ENCODE data around the gene CSF2.
A peak's percentile ranks its signal among the peaks of the same experiment; 100 is the strongest.
"Not testable (repeated sequence)": the region's sequence is repeated elsewhere in the genome, so short reads cannot be mapped to it uniquely, and the experiment has no call there.

Gene CSF2

DNA sequence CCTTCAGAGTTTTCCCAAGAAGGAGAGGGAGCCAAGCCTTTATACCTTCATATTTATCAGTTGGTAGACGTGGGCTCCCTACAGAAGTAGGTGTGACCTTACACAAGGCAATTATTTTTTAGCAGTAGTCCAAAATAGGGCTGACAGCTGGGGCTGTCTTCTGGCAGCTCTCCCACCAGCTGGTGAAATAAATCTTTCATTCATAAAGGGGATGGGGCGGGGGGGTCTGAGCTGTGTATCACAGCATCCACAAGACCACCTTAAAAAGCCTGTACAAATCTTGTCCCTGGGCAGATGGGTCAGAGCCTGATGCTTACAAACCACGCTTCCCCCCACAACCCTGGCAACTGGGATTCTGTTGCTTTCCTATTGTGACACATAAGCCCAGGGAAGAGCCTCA lies 19.7 kb downstream of the CSF2 start:
- no peak for DNase-seq

DNA sequence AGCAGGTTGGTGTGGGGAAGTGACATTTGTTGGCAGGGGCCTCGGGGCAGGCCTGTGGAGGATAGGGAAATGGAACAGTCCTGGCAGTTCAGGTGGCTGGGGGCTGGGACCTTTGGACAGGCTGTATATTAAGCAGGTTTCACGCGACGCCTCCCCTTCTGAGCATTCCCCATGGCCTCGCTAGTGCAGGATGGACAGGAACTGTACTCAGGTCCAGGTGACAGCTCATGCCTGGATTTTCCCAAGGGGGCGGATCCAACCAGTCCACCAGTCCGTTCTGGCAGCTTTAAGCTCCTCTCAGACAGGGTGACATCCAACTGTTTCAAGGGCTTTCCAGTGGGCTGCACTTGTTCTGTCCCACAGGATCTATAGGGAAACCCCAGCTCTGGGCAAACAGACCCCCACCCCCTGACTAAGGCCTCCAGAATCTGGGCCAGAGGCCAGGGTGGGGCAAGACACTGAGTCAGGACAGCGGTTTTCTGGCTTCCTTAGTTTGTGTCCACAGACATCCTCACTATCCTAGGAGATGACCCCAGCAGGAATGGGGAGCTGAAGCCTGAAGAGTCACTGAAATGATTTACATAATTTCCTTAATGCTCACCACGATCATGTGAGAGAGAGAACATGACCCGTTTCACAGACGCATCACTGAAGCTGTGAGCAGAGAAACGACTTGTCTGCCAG lies 20.9 kb downstream of the CSF2 start:
- DNase-seq: no peak

DNA sequence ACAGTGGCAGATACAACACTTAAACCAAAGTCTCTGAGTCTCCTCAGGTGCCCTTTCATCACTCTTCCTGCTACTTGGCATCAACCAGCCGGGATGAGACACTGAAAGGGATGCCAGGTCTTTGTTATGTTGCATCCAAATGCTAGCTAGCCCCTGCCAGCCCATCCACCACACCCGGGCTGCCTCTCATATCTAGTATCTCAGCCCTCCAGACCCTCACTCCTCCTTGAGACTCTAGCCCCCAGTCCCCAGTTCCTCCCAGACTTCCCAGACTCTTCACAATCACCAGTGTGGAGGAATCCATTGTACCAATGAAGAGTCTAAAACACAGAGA lies 21.5 kb downstream of the CSF2 start:
- no peak for DNase-seq

DNA sequence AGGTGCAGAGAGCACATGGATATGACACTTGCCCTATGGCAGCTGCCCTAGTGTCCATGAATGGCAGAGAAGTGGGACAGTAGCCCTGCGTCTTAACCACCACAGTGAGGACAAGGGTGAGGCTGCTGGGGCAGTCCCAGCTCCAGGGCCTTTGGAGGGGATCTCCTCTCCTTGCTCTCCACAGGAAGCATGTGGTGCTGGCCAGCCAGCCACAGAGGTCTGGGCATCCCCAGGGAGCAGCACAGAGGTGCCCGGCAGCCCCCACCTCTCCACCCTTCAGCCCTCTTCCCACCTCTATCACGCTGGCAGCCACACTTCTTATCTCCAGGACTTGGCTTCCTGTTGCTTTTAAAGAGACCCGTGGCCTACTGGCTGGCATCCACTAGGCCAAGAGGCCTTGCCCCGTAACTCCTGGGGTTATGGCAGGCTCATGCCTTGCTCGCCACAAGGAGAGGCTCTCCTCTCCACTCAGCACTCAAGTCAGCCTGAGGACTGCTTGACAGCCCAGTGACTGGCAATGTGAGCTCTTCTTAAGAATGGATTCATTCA lies 21.9 kb downstream of the CSF2 start:
- DNase-seq: no peak

DNA sequence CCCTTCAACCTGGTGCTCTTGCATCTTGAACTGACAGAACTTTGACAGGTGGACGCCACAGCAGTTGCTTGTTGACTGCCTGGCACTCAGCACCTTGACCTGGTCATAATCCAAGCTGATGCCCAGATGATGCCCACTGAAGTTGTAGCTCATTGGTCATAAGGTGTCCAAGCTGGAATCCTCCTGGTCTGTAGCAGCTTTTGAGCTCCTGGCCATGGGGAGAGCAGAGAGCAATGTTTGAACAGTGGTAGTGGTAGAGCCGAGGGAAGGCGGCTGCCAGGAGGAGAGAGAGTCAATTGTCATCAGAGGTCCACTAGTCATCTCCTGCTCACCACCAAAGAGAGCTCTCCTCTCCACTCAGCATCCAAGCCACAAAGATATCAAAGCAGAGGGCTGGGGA lies 23.3 kb downstream of the CSF2 start:
- DNase-seq: peak in 1 of 2 donors; percentile 15

DNA sequence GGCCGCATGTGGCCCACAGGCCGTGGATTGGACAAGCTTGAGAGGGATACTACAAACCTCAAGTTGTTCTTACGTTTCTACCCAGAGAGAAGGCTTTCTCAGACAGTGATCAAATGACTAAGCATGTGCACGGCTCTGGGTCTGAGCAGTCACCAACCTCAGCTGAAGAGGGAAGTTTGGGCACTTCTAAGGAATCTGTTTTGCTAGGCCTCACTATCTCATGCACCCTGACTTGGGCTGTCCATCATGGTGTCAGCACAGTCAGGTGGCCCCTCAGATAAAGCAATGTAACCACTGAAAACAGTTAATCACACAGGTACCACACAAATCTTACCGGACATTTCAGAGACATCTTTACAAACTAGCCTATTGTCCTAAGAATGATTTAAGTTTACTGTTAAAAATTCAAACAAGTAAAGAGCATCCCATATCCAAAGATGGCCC lies 24.6 kb downstream of the CSF2 start:
- DNase-seq: no peak

DNA sequence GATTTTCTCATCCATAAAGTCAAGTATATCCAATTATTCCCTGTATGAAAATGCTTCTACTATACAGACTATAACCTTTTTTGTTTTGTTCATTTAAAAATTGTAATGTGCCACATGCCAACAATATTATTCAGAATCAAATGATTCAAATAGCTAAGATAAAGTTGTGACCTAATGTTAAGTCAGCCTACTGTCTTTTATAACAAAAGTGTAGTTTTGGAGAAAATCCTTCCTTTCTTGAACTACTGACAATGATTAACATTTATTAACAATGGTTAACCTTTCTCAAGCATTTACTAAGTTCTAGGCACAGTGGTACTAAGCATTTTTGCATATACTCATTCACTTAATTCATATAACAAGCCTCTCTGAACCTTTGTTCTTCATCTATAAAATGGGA lies 25.0 kb downstream of the CSF2 start:
- DNase-seq: no peak

DNA sequence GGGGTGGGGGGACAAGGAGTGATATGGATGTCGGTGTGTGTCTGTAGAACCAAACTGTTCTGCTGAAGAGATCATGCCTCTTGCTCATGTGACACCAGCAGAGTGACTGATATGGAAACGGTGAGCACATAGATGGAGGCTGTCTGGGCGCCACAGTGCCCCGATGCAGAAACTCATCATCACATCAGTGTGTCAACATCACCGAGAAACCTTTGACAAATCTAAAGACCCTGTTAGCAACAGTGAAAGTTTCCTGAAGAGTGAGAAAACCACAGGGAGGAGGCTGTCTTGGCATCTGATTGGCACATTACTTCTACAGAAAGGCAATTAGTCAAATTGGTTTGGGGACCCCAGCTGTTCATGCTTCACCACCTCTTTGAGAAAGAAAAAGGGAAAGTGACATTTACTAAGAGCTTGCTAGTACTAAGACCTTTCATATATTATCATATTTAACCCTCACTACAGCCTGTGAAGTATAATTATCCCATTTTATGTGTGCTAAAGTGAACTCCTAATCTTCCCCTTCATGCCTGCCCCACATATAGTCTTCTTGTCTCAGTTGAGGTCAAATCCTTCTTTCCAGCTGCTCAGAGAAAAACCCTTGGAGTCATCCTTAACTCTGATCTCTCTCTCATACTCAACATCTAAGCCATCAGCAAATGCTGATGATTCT lies 25.6 kb downstream of the CSF2 start:
- DNase-seq: peak; percentile 68 to 75

DNA sequence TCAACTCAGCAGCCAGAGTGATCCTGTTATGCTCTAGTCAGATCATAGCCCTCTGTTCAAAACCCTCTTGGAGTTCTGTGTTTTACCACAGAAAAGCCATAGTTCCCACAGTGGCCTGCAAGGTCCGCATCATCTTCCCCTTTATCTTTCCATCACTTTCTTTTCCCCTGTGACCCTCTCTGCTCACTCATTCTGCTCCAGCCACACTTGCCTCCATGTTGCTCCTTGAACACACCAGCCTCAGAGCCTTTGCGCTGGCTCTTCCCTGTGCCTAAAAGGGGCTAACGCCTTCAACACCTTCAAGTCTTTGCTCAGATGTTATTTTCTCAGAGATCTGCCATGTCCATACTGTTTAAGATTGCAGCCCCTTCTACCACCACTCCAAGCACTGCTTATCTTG lies 26.3 kb downstream of the CSF2 start:
- no peak for DNase-seq

DNA sequence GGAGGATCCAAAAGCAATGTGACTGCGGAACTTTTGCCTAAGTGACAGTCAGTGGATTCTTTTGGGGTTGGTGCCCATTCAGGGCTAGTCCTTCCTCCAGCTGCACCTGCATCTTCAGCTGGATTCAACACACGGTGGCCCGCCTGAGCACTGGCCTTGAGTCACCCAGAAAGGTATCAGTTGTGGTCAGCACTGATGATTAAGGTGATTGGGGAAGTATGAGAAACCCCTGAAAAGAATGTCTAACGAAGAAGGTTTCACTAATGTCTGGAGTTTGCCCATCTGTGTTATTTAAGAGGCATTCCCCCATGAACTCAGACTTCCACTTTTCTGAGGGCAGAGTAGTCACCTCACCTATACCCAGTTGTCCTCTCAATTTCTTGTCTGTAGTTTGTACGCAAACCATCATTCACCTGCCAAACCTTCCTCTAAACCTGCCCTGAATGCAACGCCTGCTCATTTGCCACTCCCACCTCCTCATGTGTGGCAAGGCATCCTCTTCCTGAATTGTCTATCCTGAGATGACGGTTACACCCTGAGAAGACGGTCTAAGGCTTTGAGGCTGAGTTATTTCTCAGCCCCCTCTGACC lies 27.2 kb downstream of the CSF2 start:
- peak in 1 of 2 donors; percentile 58 for DNase-seq

DNA sequence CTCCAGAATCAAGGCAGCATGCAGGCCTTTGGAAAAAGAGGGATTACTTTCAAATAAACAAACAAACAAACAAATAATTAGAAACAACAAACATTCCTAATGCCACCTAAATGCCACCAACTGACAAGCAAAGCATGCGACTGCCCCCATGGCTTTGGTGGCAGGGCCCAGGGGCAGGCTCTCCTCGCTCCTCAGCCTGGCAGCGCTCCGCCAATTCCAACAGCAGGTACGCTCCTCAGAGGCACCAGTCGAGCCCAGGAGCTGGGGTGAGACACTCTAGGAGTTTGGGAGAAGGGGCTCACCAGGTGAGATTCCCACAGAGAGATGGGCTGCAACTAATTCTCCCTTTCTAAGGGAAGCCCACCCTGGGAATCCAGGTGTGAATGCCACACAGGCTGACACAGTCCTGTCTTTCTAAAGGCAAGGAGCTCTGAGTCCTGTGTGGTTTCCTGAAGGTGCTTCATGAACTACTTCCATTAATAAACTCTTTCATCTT lies 27.8 kb downstream of the CSF2 start:
- no peak for DNase-seq

DNA sequence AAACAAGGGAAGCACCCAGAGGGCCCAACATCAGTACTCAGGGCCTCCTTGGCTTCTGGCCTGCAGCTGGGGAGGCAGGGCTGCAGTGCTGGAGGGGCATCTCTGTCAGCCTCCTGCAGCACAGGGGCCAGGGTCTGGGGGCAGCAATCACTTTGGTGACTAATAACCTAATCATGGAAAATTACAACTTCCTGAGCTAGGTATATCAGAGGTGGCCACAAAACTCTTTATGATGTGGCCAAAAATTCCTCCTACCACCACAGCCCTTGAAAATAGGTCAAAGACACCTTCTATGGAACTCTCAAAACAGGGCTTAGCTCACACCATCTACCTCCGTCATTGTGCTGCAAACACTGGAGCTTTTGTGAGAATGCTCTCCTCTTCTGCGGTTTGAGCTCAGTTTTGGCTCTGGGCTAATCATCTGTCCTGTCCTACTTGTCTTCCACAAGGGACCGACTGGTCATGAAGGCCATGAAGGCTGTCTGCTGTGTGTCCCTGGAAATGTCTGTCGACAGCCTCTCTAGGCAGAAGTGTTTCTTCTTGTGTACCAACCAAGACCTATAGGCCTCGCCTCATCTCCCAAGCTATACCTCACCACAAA lies 28.6 kb downstream of the CSF2 start:
- DNase-seq: peak; percentile 49 to 60

DNA sequence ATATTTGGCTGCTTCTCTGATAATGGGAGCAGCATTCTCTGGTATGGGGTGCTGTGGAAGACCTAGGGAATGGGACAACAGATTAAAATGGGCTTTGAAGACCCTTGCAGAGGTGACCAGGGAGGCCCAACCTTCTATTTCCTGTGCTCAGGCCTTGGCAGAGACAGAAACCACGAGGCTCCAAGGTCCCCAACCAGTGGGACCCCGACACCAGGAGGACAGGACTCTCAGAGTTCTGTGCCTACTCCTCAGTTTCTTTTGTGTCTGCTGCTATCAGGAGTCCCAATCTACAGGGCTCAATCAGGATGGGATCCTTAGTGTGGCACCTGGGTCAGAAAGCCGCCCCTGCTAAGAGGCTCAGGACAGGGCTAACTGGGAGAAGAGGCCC lies 29.3 kb downstream of the CSF2 start:
- DNase-seq: no peak

DNA sequence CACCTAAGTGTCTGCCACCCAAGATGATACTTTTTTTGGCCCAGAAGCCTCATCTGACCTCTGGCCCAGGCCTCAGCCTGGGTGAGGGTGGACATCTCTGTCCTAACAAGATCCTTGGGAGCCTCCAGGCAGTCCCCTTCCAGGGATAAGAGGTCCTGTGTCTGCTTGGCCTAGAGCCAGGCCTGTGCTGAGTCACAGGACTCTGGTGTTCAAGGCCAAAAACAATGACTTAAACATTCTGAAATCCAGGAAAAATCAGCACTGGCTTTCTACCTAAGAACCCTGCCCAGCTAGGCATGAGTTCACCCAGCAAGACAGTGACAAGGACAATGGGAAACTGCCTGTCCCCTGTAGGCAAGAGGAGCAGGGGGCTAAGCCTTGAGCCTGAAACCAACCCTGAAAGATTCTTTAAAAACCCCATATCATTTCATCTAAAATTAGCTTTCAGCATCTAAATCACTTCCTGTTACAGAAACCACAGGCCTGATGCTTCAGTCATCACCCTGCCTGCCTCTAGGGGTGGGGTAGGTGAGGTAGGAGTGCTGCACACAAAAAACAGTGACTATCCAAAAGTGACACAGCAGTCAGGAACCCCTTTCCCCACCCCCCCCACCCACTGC lies 29.9 kb downstream of the CSF2 start:
- DNase-seq: peak; percentile 68 to 75

DNA sequence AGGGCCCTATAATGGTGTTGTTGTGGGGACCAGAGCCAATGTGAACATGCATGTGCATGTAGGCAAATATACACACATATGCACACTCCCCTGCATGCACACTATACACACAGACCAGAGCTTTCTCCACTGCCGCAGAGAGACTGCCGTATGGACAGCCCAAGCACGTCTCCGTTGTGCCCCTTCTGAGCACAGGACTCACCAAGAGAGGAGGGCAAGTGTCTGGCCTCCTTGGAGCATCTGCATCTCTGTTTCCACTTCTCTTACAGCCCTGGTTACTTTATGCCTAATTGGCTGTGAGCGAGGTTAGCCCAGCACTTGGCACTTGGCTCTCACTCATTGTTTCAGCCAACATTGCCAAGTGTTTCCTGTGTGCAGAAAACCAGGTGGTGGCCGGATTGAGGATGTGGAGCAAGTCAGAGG lies 30.4 kb downstream of the CSF2 start:
- no peak for DNase-seq

DNA sequence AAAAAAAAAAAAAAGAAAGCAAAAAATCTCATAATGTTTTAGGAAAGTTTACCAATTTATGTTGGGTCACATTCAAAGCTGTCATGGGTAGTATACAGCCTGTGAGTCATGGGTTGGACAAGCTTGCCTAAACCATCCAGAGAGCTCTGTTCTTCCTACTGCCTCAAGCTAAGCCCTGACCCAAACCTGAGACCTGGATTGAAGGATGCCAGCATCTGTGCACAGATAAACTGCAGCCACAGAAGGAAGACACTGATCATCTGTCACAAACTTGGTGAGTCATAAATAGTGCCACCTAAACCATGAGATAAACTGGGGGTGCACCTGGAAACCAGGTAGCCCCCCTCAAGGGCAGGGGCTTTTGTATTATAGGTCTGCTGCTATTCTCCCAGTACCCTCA lies 31.0 kb downstream of the CSF2 start:
- no peak for DNase-seq

DNA sequence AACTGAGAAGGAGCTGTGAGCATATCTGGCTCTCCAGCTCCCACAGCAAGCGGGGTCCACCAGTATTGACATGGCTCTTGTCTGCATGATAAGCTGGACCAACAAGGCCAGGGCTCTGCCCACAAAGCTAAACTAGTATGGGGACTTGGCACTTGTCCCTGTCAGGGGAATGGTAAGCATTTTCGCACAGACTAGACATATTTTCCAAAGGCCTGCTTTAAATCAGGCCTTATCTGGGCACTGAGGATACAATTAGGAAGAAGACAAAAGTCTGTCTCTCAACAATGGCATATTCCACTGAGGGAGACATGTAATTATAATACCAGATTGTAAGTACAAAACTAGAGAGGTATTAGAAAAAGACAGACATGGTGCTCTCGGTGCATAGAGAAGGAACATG lies 32.1 kb downstream of the CSF2 start:
- no peak for DNase-seq

DNA sequence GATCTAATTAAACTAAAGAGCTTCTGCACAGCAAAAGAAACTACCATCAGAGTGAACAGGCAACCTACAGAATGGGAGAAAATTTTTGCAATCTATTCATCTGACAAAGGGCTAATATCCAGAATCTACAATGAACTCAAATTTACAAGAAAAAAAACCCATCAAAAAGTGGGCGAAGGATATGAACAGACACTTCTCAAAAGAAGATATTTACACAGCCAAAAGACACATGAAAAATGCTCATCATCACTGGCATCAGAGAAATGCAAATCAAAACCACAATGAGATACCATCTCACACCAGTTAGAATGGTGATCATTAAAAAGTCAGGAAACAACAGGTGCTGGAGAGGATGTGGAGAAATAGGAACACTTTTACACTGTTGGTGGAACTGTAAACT lies 34.9 kb downstream of the CSF2 start:
- DNase-seq: not testable (repeated sequence)

DNA sequence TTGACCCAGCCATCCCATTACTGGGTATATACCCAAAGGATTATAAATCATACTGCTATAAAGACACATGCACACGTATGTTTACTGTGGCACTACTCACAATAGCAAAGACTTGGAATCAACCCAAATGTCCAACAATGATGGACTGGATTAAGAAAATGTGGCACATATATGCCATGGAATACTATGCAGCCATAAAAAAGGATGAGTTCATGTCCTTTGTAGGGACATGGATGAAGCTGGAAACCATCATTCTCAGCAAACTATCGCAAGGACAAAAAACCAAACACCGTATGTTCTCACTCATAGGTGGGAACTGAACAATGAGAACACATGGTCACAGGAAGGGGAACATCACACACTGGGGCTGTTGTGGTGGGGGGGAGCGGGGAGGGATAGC lies 35.4 kb downstream of the CSF2 start:
- DNase-seq: not testable (repeated sequence)

DNA sequence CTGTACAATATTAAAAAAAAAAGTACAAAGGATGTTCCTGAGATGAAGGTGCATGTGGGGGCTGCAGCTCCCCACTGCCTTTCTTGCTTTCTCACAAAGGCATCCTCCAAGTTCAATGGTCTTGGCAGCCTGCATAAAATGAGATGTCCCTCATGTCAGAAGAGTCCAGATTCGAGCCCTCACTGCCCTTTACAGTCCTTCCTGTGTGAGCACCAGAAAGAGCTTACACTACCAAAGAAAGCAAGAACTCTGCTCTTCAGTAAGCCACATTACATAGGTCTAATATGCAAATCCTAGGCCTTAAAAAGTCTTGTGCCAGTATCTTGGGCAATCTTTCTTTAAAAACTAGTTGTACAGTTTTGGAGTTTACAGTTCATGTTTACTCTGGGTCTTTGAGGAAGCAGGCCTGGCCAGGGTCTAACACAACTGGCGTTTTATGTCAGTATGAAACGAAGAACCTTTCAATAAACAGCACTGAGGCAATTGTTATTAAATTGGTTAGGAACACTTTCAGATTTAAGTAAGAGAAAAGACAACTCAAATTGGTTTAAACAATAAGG lies 36.0 kb downstream of the CSF2 start:
- no peak for DNase-seq

DNA sequence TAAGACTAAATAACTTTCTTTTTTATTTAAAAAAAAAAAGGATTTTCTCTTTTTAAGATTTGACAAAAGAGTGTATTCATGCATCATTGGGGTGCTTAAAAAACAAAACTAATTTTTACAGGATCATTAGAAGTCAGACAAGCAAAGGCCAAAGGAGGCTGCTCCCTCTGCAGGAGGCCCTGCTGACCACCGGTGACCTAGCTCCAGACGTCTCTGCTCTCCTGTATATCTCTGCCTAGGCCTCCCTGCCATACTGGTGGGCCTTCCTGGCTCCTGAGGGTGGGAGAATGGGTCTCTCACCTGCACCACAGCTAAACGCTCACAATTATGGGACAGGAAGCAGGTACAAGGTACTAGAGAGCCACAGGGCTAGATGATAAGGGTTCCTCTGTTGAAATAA lies 36.6 kb downstream of the CSF2 start:
- no peak for DNase-seq

DNA sequence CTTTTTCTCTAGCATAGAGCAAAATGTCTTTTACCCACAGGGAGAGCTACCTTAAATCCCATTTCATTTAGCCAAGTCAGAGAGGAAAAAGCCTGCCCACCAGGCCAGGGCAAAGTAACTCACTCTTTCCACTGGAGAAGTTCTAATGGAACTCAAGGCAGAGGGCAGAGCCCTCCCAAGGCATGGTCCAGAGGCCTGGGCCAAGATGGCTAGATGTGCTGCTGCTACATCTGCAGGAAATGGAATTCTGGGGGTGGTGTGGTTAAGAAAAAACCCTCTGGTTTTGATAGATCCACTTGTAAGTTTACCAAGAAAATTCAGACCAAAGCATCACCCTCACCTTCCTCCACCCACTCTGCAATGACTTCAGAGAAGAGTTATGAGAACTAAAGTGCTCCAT lies 37.3 kb downstream of the CSF2 start:
- no peak for DNase-seq

DNA sequence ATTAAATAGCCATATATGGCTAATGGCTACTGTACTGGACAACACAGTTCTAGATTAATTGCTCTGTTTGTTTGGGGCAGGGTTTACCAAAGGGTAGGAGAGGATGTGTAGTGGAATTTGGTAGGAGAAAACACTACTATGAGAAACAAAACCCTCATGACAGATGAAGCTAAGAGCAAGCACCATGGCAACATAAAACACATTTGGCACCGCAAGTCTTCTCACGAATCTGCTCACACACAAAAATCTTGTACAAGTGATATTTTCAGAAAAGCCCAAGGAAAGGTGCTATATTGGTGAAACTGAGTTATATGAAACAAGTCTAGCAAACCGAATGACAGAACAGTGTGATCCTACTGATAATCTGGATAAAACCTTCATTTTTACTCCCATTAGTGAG lies 38.5 kb downstream of the CSF2 start:
- no peak for DNase-seq

Measured in stimulated activated CD4-positive, alpha-beta T cell treated with anti-CD3 and anti-CD28 coated beads, Interleukin-2, amount 100 ng/mL, for 24 hours (primary cell).